PC-3 (cell line): ENCODE results near the gene RNF130. TPM values are rescaled to one million over a fixed set of nuclear protein-coding genes. Genes with fewer than 3 reads are reported as not detected.
"Not testable (repeated sequence)": the region's sequence is repeated elsewhere in the genome, so short reads cannot be mapped to it uniquely, and the experiment has no call there.

ENCODE experiments used
- ATAC-seq: fragments of 200-7000 bp; cut with Tn5 transposase; 2 replicates; pipeline ENCODE4 v1.9.1; 2020; ENCODE audit warnings: mild to moderate bottlenecking, moderate library complexity
- BruUV-seq: library from RNA; stranded (reverse); fragments of 400-500 nt; replicated peaks from 2 replicates; lab custom pipeline; 2021; lab: Mats Ljungman, UMichigan
- CTCF ChIA-PET: fragments of 300-600 bp; sonication (Branson Sonifier 250); formaldehyde crosslinking; loops from one replicate; lab custom pipeline; 2022; ENCODE audit warnings: antibody characterized with exemption; lab: Charles Lee
- POLR2A ChIA-PET: fragments of 300-600 bp; sonication (Branson Sonifier 250); formaldehyde crosslinking; loops from one replicate; lab custom pipeline; 2022; ENCODE audit warnings: antibody characterized with exemption; ENCODE audit not compliant: unreplicated experiment; lab: Charles Lee
- DNase-seq: peaks from one replicate; pipeline ENCODE4 v3.0.0-alpha.2; 2015
- H2AFZ ChIP-seq: fragments of 300-600 bp; sonication (generic); 2 replicates; pipeline ENCODE4 v1.6.0; 2016; ENCODE audit warnings: antibody characterized with exemption, low read length
- H3F3A ChIP-seq: fragments of 300-600 bp; sonication (generic); one replicate; pipeline ENCODE4 v1.6.0; 2017; ENCODE audit warnings: antibody characterized with exemption, low read length, control low read depth, mild to moderate bottlenecking; ENCODE audit not compliant: unreplicated experiment
- H3K27ac ChIP-seq: fragments of 300-600 bp; sonication (generic); 2 replicates; pipeline ENCODE4 v1.5.1; 2016; ENCODE audit warnings: mild to moderate bottlenecking, low read length
- H3K27me3 ChIP-seq: fragments of 300-600 bp; sonication (generic); 2 replicates; pipeline ENCODE4 v1.6.1; 2016; ENCODE audit warnings: low read length, mixed read lengths
- H3K36me3 ChIP-seq: fragments of 300-600 bp; sonication (generic); 2 replicates; pipeline ENCODE4 v1.6.1; 2016; ENCODE audit warnings: low read depth, mixed run types, low read length, mixed read lengths
- H3K4me1 ChIP-seq: fragments of 300-600 bp; sonication (generic); 2 replicates; pipeline ENCODE4 v1.5.1; 2016; ENCODE audit warnings: low read length; ENCODE audit not compliant: insufficient read depth
- H3K4me2 ChIP-seq: fragments of 300-600 bp; sonication (generic); 2 replicates; pipeline ENCODE4 v1.6.0; 2016; ENCODE audit warnings: low read length
- H3K4me3 ChIP-seq: fragments of 300-600 bp; sonication (generic); 2 replicates; pipeline ENCODE4 v1.5.1; 2016; ENCODE audit warnings: mild to moderate bottlenecking, low read length, mixed read lengths
- H3K79me2 ChIP-seq: fragments of 300-600 bp; sonication (generic); 2 replicates; pipeline ENCODE4 v1.6.1; 2017; ENCODE audit warnings: low read length, mixed read lengths
- H3K9ac ChIP-seq: fragments of 300-600 bp; sonication (generic); 2 replicates; pipeline ENCODE4 v1.6.0; 2016; ENCODE audit warnings: mild to moderate bottlenecking, low read length
- H3K9me2 ChIP-seq: fragments of 300-600 bp; sonication (generic); replicated peaks from 2 replicates; pipeline ENCODE4 v1.6.1; 2016; ENCODE audit warnings: mixed run types, low read length, mixed read lengths
- H3K9me3 ChIP-seq: fragments of 300-600 bp; sonication (generic); 2 replicates; pipeline ENCODE4 v1.6.1; 2016; ENCODE audit warnings: low read length, mixed read lengths
- H4K20me1 ChIP-seq: fragments of 300-600 bp; sonication (generic); 2 replicates; pipeline ENCODE4 v1.6.1; 2016; ENCODE audit warnings: low read length, mixed read lengths
- EZH2 ChIP-seq: fragments of 300-600 bp; sonication (generic); IDR thresholded peaks from one replicate; pipeline ENCODE4 v1.6.1; 2017; ENCODE audit warnings: antibody characterized with exemption, mild to moderate bottlenecking, low read length; ENCODE audit not compliant: unreplicated experiment
- EZH2phosphoT487 ChIP-seq: fragments of 300-600 bp; sonication (generic); IDR thresholded peaks from 2 replicates; pipeline ENCODE4 v1.6.1; 2018; ENCODE audit warnings: mild to moderate bottlenecking, antibody characterized with exemption, low read length, borderline replicate concordance
- intact Hi-C: fragments of 100-400 bp; cut with micrococcal nuclease; formaldehyde crosslinking; loops from 2 replicates; pipeline ENCODE4 v1.9.0; 2023
- total RNA-seq: library from RNA; depleted of rRNA; stranded (reverse); fragments of >200 nt; gene quantifications from 2 replicates; pipeline ENCODE4 v1.2.3, GENCODE V29; 2014
- TF ChIP-seq, protein P1 (sequence below): fragments of 300-600 bp; sonication (generic); conservative IDR thresholded peaks from 2 replicates; pipeline ENCODE4 v1.5.1; 2017; ENCODE audit warnings: antibody characterized with exemption, low read depth, mild to moderate bottlenecking, low read length

The RNF130 gene
- total RNA-seq, 1 experiment from 2014 or later: 31.2 TPM

DNA sequence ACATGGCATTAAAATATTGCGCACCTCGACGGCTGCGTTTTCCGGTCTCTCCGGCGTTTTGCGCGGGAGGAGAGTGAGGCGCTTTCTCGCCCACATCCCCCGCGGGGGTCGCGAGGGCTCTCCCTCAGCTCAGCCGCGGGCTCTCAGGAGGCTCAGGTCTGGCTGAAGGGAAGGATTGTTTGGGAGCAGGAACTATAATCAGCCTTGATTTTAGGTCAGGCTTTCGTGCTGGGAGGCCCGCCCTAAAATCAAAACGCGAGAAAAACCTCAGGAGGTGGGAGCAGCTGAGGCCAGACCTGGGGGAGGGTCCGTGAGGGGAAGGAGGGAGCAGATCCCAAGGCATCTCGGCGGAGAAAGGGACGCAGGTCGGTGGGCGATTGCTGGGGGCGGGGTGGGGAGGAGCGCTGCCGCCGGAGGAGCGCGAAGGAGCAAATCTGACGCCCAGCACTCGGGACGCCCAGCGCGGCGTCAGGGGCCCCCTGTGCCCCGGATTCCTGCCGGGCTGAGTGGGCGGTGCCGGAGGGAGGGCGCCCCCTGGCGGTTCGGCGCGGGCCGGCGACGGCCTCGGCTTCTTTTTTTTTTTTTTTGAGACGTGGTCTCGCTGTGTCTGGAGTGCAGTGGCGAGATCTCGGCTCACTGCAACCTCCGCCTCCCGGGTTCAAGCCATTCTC lies 18.7 kb upstream of the RNF130 start:
- no peaks in the 10 kb centered on the region for H3F3A ChIP-seq
- H3K79me2 ChIP-seq: no peaks in the 10 kb centered on the region
- no peaks in the 10 kb centered on the region for H3K27me3 ChIP-seq
- ATAC-seq: peak; percentile 54
- TF ChIP-seq, protein P1, sequence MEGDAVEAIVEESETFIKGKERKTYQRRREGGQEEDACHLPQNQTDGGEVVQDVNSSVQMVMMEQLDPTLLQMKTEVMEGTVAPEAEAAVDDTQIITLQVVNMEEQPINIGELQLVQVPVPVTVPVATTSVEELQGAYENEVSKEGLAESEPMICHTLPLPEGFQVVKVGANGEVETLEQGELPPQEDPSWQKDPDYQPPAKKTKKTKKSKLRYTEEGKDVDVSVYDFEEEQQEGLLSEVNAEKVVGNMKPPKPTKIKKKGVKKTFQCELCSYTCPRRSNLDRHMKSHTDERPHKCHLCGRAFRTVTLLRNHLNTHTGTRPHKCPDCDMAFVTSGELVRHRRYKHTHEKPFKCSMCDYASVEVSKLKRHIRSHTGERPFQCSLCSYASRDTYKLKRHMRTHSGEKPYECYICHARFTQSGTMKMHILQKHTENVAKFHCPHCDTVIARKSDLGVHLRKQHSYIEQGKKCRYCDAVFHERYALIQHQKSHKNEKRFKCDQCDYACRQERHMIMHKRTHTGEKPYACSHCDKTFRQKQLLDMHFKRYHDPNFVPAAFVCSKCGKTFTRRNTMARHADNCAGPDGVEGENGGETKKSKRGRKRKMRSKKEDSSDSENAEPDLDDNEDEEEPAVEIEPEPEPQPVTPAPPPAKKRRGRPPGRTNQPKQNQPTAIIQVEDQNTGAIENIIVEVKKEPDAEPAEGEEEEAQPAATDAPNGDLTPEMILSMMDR: peak; percentile 62
- TF ChIP-seq EZH2: no peak
- no peak for TF ChIP-seq EZH2phosphoT487
- no peak overlapping the region for H3K27ac ChIP-seq
- ChIA-PET CTCF (interaction anchor here (0.5 to 0.7 kb wide), 2 partner anchors 26 to 291 kb away, joined by 6 to 7 read pairs; no protein-coding TSS in a partner anchor), POLR2A (no interaction called here)
- H4K20me1 ChIP-seq: no peaks in the 10 kb centered on the region
- intact Hi-C loops: loop anchor here (5.0 kb wide), 1 partner anchor 183 kb away; the partner anchor contains the start of gene TBC1D9B
- BruUV-seq: no TSS peak
- peak overlapping the region; percentile 80 for H2AFZ ChIP-seq
- H3K4me2 ChIP-seq: peak overlapping the region; percentile 64
- H3K4me1 ChIP-seq: no peaks in the 10 kb centered on the region
- peak; percentile 41 for DNase-seq
- H3K4me3 ChIP-seq: peak overlapping the region; percentile 38; the same call in 1 of the 2 replicates
- H3K36me3 ChIP-seq: no peaks in the 10 kb centered on the region
- H3K9me3 ChIP-seq: no peaks in the 10 kb centered on the region
- no peak overlapping the region for H3K9ac ChIP-seq
- no peaks in the 10 kb centered on the region for H3K9me2 ChIP-seq

DNA sequence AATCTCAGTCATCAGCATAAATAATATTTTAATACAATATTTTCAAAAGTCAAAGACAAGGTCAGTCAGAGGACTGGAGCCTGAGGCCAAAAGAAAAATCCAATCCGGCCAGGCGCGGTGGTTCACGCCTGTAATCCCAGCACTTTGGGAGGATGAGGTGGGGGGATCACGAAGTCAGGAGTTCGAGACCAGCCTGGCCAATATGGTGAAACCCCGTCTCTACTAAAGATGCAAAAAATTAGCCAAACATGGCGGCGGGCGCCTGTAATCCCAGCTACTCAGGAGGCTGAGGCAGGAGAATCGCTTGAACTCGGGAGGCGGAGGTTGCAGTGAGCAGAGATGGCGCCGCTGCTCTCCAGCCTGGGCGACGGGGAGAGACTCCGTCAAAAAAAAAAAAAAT lies 18.1 kb upstream of the RNF130 start:
- H3K27me3 ChIP-seq, H3K27ac ChIP-seq, POLR2A ChIA-PET, H3K4me2 ChIP-seq, H3K9ac ChIP-seq, BruUV-seq, H3K79me2 ChIP-seq, H3F3A ChIP-seq, DNase-seq, H3K9me2 ChIP-seq, H4K20me1 ChIP-seq, H2AFZ ChIP-seq, H3K4me1 ChIP-seq, ATAC-seq, H3K36me3 ChIP-seq, H3K4me3 ChIP-seq, H3K9me3 ChIP-seq: not testable (repeated sequence)
- CTCF ChIA-PET: interaction anchor here (0.7 kb wide), 1 partner anchor 292 kb away, joined by 7 read pairs; no protein-coding TSS in a partner anchor
- intact Hi-C loops: loop anchor here (5.0 kb wide), 1 partner anchor 182 kb away; the partner anchor contains the start of gene TBC1D9B

- DNase-seq (no peak), ATAC-seq (no peak)
- no peak overlapping the region for H3K9ac ChIP-seq
- TF ChIP-seq EZH2: no peak
- no peak for TF ChIP-seq EZH2phosphoT487
- TF ChIP-seq, protein P1: no peak
- H3K36me3 ChIP-seq: no peaks in the 10 kb centered on the region
- intact Hi-C loops: no loop called here
- CTCF ChIA-PET: no interaction called here
- no peak overlapping the region for H3K27ac ChIP-seq
- no peaks in the 10 kb centered on the region for H3K4me1 ChIP-seq
- H3K9me3 ChIP-seq: no peaks in the 10 kb centered on the region
- POLR2A ChIA-PET: no interaction called here
- H3K27me3 ChIP-seq: no peaks in the 10 kb centered on the region
- no peaks in the 10 kb centered on the region for H3K79me2 ChIP-seq
- H4K20me1 ChIP-seq: no peaks in the 10 kb centered on the region
- no TSS peak for BruUV-seq
- no peak overlapping the region for H3K4me3 ChIP-seq
- H3K9me2 ChIP-seq: no peaks in the 10 kb centered on the region
- H2AFZ ChIP-seq: no peak overlapping the region
- H3F3A ChIP-seq: no peaks in the 10 kb centered on the region
- no peak overlapping the region for H3K4me2 ChIP-seq
Measured at GRCh38 chr5:180088561-180088960, 17.0 kb upstream of the RNF130 start.
